ENCODE data around the gene CFAP70.

Gene CFAP70

DNA sequence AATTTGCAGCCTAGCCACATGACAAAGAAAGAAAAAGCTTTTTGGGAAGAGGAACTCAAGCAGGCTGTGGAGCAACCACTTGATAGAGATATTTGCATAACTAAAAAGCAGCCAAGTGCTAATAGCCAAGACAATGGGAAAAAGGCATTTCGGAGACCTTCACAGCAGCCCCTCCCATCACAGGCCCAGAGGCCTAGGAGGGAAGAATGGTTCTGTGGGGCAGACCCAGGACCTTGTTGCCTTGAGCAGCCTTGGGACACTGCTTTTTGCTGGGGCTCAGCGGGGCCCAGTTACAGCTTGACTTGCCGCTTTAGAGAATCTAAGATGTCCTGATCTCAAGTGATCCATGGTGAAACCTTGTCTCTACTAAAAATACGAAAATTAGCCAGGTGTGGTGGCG, 152.3 kb downstream of the CFAP70 start:
- Mint-ChIP-seq H3K4me1 (no peaks in the 10 kb centered on the region), H3K36me3 (peaks cover 16% of the 10 kb centered on the region), H3K4me3 (no peak overlapping the region), H3K9me3 (peaks cover 5% of the 10 kb centered on the region), H3K27me3 (no peaks in the 10 kb centered on the region), H3K27ac (no peak overlapping the region)
- no peak for DNase-seq (ENCODE audit: low spot score in 2 of 2)
- ATAC-seq (ENCODE audit: low read depth), result no peak

- Mint-ChIP-seq H3K4me1 (no peaks in the 10 kb centered on the region), H3K27me3 (no peaks in the 10 kb centered on the region), H3K4me3 (no peak overlapping the region), H3K36me3 (peaks cover 16% of the 10 kb centered on the region), H3K9me3 (peaks cover 5% of the 10 kb centered on the region), H3K27ac (no peak overlapping the region)
- DNase-seq (ENCODE audit: low spot score in 2 of 2) (no peak), ATAC-seq (ENCODE audit: low read depth) (no peak)
Measured at GRCh38 chr10:73205890-73206289, 152.8 kb downstream of the CFAP70 start.

- H3K36me3 Mint-ChIP-seq, result peaks cover 17% of the 10 kb centered on the region
- H3K4me3 Mint-ChIP-seq, result no peak overlapping the region
- H3K4me1 Mint-ChIP-seq, result no peaks in the 10 kb centered on the region
- peaks cover 5% of the 10 kb centered on the region for H3K9me3 Mint-ChIP-seq
- no peak for DNase-seq (ENCODE audit: low spot score in 2 of 2)
- no peak overlapping the region for H3K27ac Mint-ChIP-seq
- H3K27me3 Mint-ChIP-seq, result no peaks in the 10 kb centered on the region
- ATAC-seq (ENCODE audit: low read depth), result no peak
Measured at GRCh38 chr10:73205081-73205480, 153.6 kb downstream of the CFAP70 start.

Data from memory B cell (primary cell).